HG03097 (cell line): ENCODE results near the gene SLAIN2.
"Not testable (repeated sequence)": the region's sequence is repeated elsewhere in the genome, so short reads cannot be mapped to it uniquely, and the experiment has no call there.

Experiments
- ATAC-seq: cut with Tn5 transposase; IDR thresholded peaks from one replicate; pipeline ENCODE4 v1.9.1; 2021; ENCODE audit not compliant: unreplicated experiment, low FRiP score

Gene SLAIN2

GRCh38 chr4:48340965-48341775, at the start of gene SLAIN2:
TSS of gene SLAIN2 (plus strand) at chr4:48341529. CDS start at chr4:48341740, 211 bp downstream.
- peak; percentile 88 for ATAC-seq

- ATAC-seq: not testable (repeated sequence)
Measured at GRCh38 chr4:48292218-48292790, 49.0 kb upstream of the SLAIN2 start.

DNA sequence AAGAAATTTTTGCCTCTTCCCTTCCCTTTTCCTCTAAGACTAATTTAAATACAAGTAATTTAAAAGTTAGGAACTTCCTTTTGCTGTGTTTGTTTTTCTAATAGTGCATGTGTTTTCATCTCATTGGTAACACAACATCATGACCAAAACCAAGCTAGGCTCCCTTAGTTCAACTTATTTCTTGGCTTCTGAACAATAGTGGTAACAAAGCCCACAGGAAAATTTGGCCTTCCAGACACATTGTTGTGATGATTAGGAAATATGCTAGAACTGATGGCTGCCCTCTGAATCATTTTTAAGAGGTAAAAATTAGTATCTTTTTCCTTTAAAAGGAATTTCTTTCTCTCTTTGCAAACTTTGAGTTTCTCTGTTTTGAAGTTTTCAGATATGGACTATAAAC, 46.2 kb upstream of the SLAIN2 start:
- no peak for ATAC-seq

DNA sequence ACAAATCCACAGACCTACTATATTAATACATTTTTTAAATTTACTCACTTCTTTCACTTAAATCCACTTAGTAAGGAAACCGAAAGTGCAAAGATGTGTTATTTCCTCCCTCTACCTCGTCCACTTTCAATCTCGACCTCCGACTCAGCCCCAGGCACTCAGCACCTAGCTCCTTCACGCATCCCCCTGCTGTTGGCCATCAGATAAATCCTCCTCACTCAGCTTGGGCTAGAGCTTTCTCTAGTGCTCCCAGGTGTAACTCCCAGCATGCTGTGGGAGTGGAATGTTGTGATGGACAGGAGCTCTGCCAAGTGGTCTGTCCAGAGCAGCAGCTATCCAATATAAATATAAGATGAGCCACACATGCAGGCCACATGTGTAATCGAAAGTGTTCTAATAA, 45.0 kb upstream of the SLAIN2 start:
- ATAC-seq: peak; percentile 88

DNA sequence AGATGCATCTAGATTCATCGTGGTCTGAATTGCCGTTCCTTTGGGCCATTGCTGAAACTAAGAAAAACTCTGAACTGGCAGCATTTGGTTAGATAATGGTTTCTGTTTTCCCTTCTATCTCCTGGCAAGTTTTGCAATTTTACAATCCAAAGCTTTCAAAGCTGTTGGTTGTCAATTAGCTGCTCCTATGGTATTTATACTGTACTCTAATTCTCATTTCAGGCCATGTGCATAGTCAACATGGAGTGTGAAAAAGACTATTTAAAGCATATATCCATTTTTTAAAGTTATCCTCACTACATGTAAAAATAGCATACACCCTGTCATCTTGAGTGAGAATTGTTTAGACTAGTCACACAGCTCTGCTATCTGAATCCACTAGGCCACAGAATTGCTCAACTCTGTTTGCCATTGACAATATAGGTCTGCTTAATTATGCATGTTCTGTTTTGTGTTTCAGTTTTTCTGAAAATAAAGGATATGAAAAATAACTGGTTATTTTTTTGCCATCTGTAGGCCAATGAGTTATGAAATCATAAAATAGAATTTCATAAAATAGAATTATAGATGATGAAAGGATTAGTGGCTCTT, 44.0 kb upstream of the SLAIN2 start:
- no peak for ATAC-seq

DNA sequence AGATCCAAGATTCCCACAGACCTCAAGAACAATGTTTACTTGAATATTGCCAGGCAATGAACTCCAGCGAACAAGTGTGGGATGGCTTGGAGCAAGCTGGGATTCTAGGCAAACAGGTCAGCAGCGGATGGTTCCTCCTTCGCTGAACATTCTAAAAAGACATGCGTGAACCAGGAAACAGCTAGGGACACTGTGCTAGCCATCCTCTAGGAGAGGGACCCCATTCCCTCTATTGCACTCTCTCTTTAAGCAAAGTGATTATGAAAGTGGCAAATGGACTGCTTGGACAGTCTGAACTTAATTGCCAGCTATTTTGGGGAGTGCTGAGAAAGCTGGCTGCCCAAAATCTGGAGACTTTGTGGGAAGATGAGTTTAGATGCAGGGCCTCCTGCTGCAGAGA, 41.8 kb upstream of the SLAIN2 start:
- no peak for ATAC-seq

GRCh38 chr4:48300004-48300403, 41.3 kb upstream of the SLAIN2 start:
- ATAC-seq: no peak

- ATAC-seq: no peak
Measured at GRCh38 chr4:48305508-48305907, 35.8 kb upstream of the SLAIN2 start.

GRCh38 chr4:48307528-48307927, 33.8 kb upstream of the SLAIN2 start:
- ATAC-seq: peak; percentile 84

DNA sequence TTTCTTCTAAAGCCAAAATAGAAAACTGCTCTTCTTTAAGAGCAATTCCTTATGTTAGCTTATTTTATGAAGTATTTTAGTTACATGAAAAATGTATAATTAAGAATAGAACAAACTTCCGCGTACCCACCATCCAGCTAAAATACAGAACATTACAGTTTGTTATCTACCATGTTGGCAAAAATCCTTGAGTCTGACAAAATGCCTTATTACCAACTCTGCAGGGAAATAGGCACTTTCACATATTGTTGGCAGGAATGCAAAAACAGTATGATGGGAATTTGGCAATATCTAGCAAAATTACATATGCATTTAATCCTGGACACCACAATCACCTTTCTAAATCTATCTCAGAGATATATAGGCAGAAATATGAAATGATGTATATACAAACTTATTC, 32.4 kb upstream of the SLAIN2 start:
- no peak for ATAC-seq

GRCh38 chr4:48311896-48312295, 29.4 kb upstream of the SLAIN2 start:
- no peak for ATAC-seq

DNA sequence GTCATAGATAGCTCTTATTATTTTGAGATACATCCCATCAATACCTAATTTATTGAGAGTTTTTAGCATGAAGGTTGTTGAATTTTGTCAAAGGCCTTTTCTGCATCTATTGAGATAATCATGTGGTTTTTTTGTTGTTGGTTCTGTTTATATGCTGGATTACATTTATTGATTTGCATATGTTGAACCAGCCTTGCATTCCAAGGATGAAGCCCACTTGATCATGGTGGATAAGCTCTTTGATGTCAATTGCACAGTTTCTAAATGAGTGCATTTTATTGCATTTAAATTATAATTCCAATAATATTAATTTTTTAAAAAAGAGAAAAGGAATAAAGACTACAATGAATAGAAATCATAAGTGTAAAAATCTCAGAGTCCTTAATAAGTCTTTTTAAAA, 26.6 kb upstream of the SLAIN2 start:
- ATAC-seq: not testable (repeated sequence)

DNA sequence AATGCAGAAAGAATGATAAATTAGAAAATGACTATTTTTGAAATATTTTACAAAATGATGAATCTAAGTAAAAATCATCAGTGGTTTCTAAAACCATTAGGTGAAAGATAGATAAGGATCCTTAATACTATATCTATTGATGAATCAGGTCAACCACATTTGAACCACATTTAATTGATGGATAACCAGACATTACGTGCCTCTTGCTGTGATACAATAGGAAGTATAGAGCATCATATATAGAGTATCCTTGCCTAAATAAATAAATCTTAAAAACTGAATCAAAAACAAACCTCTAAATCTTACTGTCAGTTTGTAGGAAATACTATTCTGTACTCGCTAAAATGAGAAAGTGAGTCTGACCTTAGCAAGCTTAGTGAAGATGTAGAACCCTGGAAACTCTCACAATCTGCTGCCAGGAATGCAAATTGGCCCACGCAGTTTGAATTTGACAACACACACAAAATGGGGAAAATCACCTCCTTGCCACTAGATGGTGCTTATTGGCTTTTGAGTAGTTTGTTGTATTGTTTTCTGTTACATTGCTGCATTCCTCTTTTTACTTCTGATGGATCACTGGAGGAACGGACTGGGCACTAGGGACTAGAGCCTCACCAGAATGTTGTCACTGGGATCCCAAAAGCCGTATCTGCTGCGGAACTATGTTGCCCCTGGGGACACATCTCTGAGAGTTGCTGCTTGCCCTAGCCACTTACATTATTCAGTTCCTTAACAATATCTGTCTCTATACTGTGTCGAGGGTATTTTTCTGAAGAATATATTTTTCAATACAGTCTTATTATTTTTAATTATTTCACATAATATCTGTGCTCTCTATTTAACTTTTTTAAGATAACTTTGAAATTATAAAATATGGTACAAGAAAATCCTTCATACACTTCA, 25.4 kb upstream of the SLAIN2 start:
- ATAC-seq: no peak

- no peak for ATAC-seq
Measured at GRCh38 chr4:48321312-48321711, 20.0 kb upstream of the SLAIN2 start.

GRCh38 chr4:48322063-48322462, 19.3 kb upstream of the SLAIN2 start:
- ATAC-seq: no peak

DNA sequence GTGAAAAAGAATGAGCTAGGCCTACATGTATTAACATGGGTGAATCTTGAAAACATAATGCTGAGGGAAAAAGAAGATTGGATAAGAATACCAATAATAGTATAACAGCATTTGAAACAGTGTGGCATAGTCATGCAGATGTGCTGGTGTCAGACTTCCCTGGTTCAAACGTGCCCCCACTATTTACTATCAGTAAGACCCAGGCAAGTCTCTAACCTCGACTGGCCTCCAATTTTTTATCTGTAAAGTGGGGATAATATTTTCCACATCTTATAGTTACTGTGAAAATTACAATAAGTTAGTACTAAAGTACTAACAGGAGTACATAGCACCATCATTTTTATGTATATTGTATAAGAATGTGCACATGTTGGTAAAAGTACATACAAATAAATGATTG, 17.0 kb upstream of the SLAIN2 start:
- ATAC-seq: no peak

DNA sequence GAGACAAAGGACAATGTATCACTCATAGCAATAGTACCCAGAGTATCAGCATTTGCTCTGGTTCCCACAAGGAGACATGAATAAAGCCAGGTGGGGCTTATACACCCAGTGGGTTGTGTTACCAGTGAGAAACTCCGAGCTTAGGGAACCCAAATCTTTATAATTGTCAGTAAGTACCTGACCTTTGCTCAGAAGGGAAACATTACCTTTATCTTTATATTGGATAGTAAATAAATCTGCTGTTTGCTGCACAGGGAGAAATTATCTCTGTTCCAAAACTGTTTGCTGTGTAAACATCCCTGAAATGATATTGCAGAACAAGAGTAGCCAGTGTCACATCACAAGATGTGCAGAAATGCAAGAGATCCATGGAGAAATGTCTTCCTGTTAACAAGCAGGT, 12.1 kb upstream of the SLAIN2 start:
- ATAC-seq: no peak

GRCh38 chr4:48329976-48330375, 11.4 kb upstream of the SLAIN2 start:
- no peak for ATAC-seq

GRCh38 chr4:48331577-48332330, 9.6 kb upstream of the SLAIN2 start:
- ATAC-seq: no peak

DNA sequence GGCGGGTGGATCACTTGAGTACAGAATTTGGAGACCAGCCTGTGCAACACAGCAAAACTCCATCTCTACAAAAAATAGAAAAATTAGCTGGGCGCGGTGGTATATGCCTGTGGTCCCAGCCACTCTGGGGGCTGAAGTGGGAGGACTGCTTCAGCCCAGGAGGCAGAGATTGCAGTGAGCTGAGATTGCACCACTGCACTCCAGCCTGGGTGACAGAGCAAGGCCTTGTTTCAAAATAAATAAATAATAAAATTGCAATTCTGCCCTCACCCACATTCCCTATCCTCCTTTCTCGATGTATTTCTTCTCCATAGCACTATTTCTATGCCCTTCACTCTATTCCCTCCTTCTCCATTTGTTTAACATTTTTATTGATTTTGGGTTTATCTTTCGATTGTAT, 8.7 kb upstream of the SLAIN2 start:
- no peak for ATAC-seq
